VCaP (cell line): ENCODE measurements around the gene ANK3.
"Not testable (repeated sequence)": the region's sequence is repeated elsewhere in the genome, so short reads cannot be mapped to it uniquely, and the experiment has no call there.

Source experiments
- H3K27ac ChIP-seq: fragments of 450-650 bp; 2 replicates; pipeline ENCODE4 v1.5.1; 2017
- CTCF ChIP-seq: fragments of 450-650 bp; conservative IDR thresholded peaks from 2 replicates; pipeline ENCODE4 v1.5.1; 2017; ENCODE audit warnings: mild to moderate bottlenecking, moderate library complexity

The ANK3 gene

DNA sequence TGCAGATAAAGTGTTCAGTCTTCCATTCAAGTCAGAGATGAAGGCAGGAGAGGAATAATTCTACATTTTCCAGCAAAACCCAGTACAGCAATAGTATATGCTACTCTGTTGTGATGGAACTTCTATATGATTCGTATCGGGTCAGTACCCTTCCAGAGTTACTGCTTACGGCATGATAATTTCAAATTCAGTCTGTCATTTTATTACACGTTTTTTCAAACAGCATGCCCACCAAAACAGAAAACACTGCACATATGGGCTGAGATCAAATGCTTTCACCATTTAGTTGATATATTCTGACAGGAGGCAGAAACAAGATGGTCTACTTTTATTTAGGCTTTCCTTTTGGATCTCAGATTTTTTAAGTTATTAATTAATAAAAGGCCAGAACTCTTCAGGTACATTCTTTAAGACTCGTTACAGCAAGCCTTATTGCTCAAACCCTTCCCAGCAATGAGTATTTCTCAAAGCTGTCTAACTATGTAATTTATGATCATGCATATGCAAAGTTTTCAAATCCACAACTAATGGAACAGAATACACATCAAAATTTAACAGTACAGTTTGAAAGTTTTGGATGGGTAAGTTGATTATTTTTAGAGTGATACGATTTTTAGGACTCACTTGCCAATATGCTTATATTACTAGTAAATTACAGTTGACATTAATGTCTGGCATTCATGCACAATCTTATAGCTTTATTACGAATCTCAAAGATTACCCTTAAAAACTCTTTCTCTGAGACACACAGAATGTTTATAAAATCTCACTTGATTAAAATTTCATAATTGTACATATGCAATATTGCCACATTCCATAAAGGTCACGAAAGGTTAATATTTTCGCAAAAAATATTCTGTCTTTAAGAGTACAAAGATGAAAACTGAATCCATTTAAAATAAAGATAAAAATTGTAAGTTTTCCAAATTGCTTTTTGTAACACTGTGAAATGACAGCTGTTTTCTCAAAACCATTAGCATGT is 91.0 kb downstream of the ANK3 start:
- H3K27ac ChIP-seq, result no peak overlapping the region
- no peak for TF ChIP-seq CTCF

DNA sequence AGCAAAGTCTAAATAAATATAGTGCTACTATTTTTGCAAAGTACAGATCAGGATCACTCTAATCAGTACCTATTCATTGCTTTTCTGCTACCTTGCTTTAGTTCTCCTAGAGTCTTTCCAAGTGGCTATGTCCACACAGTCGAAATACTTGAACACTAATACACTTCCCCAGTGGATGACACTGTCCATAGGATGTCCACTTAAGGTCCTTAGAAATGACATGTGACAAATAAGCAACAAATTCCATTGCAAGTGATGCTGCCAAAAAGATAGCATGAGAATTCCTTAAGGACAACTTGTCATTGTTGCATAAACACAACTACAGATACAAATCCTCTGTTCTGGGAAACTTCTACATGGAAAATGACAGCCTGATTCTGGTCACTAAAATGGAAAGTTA is 93.6 kb downstream of the ANK3 start:
- no peak overlapping the region for H3K27ac ChIP-seq
- no peak for TF ChIP-seq CTCF

DNA sequence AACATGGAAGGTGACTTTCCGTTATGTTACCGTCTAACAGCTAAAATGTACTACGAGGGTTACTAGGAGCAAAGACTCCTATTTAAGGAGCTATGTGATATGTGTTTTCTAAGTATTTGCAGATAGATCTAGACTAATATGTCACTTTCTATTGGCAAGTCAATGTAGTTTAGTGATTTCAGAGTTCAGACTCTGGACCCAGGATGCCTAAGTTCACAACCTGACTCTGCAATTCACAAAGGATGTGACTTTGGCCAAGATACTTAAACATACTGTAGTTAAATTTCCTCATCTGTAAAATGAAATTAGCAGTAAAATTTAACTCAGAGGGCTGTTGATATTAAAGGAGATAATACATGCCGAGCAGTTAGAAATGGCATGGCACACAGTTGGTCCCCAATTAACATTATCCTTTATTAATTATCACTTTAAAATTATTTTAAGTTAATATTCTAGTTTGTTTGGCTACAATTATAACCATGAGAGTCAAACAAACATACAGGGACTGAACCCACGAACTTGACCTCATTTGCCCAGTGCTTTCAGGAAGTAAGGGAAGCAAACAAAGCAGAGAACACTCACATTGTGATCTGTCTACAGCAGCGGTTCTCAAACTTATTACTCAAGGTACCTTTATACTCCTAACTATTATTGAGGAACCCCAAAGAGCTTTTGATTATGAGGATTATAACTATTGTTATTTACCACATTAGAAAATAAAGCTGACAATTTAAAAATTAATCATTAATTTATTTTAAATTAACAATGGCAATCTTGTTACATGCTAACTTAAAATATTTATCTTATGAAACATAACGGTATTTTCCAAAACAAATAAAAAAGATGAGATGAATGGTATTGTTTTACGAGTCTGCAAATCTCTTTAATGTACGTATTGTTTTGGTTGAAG is 94.4 kb downstream of the ANK3 start:
- no peak for TF ChIP-seq CTCF
- no peak overlapping the region for H3K27ac ChIP-seq

- no peak for TF ChIP-seq CTCF
- H3K27ac ChIP-seq, result no peak overlapping the region
Measured at GRCh38 chr10:60293581-60294175, 96.0 kb downstream of the ANK3 start.

DNA sequence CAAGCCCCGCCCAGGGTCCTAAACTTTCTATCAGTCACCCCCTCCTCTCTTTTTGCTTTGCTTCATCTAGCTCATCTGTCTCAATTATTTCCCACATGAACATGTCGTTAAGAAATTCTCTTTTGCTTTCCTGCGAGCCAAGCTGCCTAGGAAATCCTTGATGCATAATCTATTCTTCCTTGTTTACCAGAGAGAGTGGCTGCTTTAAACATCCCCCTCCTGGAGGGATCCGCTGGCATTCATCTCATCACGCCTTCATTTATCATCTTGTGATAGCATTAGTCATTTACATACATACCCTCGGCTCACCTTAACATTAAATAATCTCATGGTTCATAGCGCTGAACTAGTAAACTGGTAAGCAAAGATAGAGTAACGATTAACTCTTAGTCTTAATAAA is 96.7 kb downstream of the ANK3 start:
- TF ChIP-seq CTCF, result no peak

DNA sequence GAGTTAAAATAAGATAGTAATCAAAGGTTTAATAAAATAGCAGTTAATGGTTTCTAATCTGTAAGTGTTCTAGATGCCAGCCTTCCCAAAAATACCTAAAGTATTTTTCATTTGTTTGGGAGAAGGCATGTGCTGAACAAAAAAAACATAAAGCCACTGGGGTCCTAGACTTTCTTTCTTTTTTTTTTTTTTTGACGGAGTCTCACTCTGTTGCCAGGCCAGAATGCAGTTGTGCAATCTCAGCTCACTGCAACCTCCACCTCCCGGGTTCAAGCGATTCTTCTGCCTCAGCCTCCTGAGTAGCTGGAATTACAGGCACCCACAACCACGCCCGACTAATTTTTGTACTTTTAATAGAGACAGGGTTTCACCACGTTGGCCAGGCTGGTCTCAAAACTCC is 97.1 kb downstream of the ANK3 start:
- H3K27ac ChIP-seq, result not testable (repeated sequence)

More for the DNA sequence above, 96.7 kb downstream of the ANK3 start:
- H3K27ac ChIP-seq, result no peak overlapping the region

GRCh38 chr10:60291344-60291930 is 98.2 kb downstream of the ANK3 start:
- TF ChIP-seq CTCF, result no peak
- H3K27ac ChIP-seq, result no peak overlapping the region
